ENCODE measurements around the gene ADAMTS12. TPM values are rescaled to one million over a fixed set of nuclear protein-coding genes. Genes with fewer than 3 reads are reported as not detected.

Gene ADAMTS12
- total RNA-seq, 1 experiment from 2014 or later, result 6.2 TPM

- H2BK15ac ChIP-seq (ENCODE audit: low read depth, low read length), result no peak overlapping the region
- Mint-ChIP-seq H3K36me3 (ENCODE audit: insufficient read depth in 1 of 3, low read depth in 3 of 3) (peaks cover 0 to 10% (median 6%) of the 10 kb centered on the region in 3 experiments; a peak in 5 of 7 replicates), H3K4me1 (peaks cover 9% of the 10 kb centered on the region in 2 experiments), H3K27me3 (ENCODE audit: low read depth) (no peaks in the 10 kb centered on the region), H3K9me3 (peaks cover 5 to 6% of the 10 kb centered on the region in 2 experiments; a peak in 2 of 5 replicates), H3K27ac (no peak overlapping the region), H3K4me3 (no peak overlapping the region)
- H4K20me1 ChIP-seq (ENCODE audit: control insufficient read depth, insufficient read depth, insufficient read length), result no peaks in the 10 kb centered on the region
- H3K14ac ChIP-seq (ENCODE audit: insufficient read depth, low read length), result no peak overlapping the region
- no peak overlapping the region for H3K18ac ChIP-seq (ENCODE audit: insufficient read length, low read depth, low read length)
- no peaks in the 10 kb centered on the region for H3K9me3 ChIP-seq (ENCODE audit: control insufficient read depth, low read depth, low read length)
- no peaks in the 10 kb centered on the region for H3K23me2 ChIP-seq (ENCODE audit: insufficient read length, low read depth, low read length, poor library complexity, severe bottlenecking)
- peaks cover 2% of the 10 kb centered on the region for H3K79me1 ChIP-seq (ENCODE audit: insufficient read depth, low read depth, low read length, poor library complexity, severe bottlenecking)
- no peak overlapping the region for H3K23ac ChIP-seq (ENCODE audit: insufficient read length, low read depth, low read length)
- no peak for TF ChIP-seq CTCF (conservative IDR thresholded peaks at IDR 0.05)
- no peak overlapping the region for H3K4ac ChIP-seq (ENCODE audit: low read depth, low read length)
- H3T11ph ChIP-seq (ENCODE audit: low read length), result no peak overlapping the region
- no peak overlapping the region for H2AFZ ChIP-seq (ENCODE audit: low read length)
- H3K4me1 ChIP-seq (ENCODE audit: insufficient read depth, low read length), result no peaks in the 10 kb centered on the region
- H3K27me3 ChIP-seq (ENCODE audit: insufficient read depth, low read length), result no peaks in the 10 kb centered on the region
- no CpG with 5 or more reads among the region's 1 CpG for WGBS (ENCODE audit: extremely low coverage, insufficient read length, low lambda C conversion rate)
- H2AK5ac ChIP-seq (ENCODE audit: insufficient read length, low read length), result no peak overlapping the region
- no peak overlapping the region for H3K56ac ChIP-seq (ENCODE audit: insufficient read length, low read depth, low read length)
- H4K8ac ChIP-seq (replicated peaks; ENCODE audit: insufficient read length, low read depth, low read length), result no peak overlapping the region
- H2BK5ac ChIP-seq (ENCODE audit: insufficient read length, low read length), result no peak overlapping the region
- no peak overlapping the region for H4K91ac ChIP-seq (ENCODE audit: insufficient read length, low read depth, low read length)
- H2BK20ac ChIP-seq (ENCODE audit: low read depth, low read length, poor library complexity, severe bottlenecking), result no peak overlapping the region
- no peak overlapping the region for H3K27ac ChIP-seq (ENCODE audit: insufficient read length, low read depth, low read length)
- no peak overlapping the region for H4K5ac ChIP-seq (ENCODE audit: insufficient read length, low read depth, low read length)
- H3K9ac ChIP-seq (ENCODE audit: extremely low read depth, insufficient read length, low read length), result no peak overlapping the region
- H2BK12ac ChIP-seq (ENCODE audit: insufficient read length, low read depth, low read length), result no peak overlapping the region
- peaks cover 2% of the 10 kb centered on the region; the same call in 1 of the 2 replicates for H3K79me2 ChIP-seq (ENCODE audit: insufficient read depth, low read length)
- H3K4me2 ChIP-seq (ENCODE audit: insufficient read depth, insufficient read length, low read length), result no peak overlapping the region
- H2BK120ac ChIP-seq (ENCODE audit: low read depth, low read length, poor library complexity, severe bottlenecking), result no peak overlapping the region
- no peak for DNase-seq
These were observed 75.0 kb downstream of the ADAMTS12 start for GRCh38 chr5:33816791-33817190.

Measured in H9 (cell line).